Stomach (tissue), 4 donors: ENCODE results near the gene CDH5.

Experiments used
- CTCF ChIP-seq, 7 experiments: fragments of 450-650 bp in 4 of 7; fragments of 200-600 bp in 3 of 7; sonication (generic) in 3 of 7; IDR thresholded peaks; one replicate each; pipeline ENCODE4 v1.5.1; 2016 to 2019; ENCODE audit warnings: antibody characterized with exemption in 7 of 7, control low read depth in 2 of 7, mild to moderate bottlenecking in 1 of 7
- POLR2A ChIP-seq, 4 donors: fragments of 450-650 bp; IDR thresholded peaks; one replicate each; pipeline ENCODE4 v1.6.1; 2016; ENCODE audit warnings: antibody characterized with exemption in 4 of 4, control low read depth in 2 of 4, mild to moderate bottlenecking in 1 of 4, moderate library complexity in 1 of 4
- POLR2AphosphoS5 ChIP-seq, 3 donors: sonication (generic); formaldehyde crosslinking; IDR thresholded peaks; one replicate each; pipeline ENCODE4 v1.6.1; 2016; ENCODE audit warnings: antibody characterized with exemption in 3 of 3

- TF ChIP-seq POLR2AphosphoS5 (IDR thresholded peaks at IDR 0.05) (no peak), CTCF (IDR thresholded peaks at IDR 0.05) (no peak), POLR2A (IDR thresholded peaks at IDR 0.05) (no peak)
Measured at GRCh38 chr16:66334853-66335574, 31.5 kb upstream of the CDH5 start.
